MM.1S (cell line): ENCODE measurements around the gene ARHGEF12.

Source experiments
- DNase-seq: peaks from one replicate; pipeline ENCODE4 v3.0.0-alpha.2; 2015
- H2AFZ ChIP-seq: fragments of 300-600 bp; sonication (generic); 2 replicates; pipeline ENCODE4 v1.6.0; 2016; ENCODE audit warnings: antibody characterized with exemption, low read length
- H3F3A ChIP-seq: fragments of 300-600 bp; sonication (generic); 2 replicates; pipeline ENCODE4 v1.6.1; 2016; ENCODE audit warnings: mild to moderate bottlenecking, antibody characterized with exemption, low read length, moderate library complexity, mixed read lengths; ENCODE audit not compliant: insufficient read depth
- H3K27ac ChIP-seq: fragments of 300-600 bp; sonication (generic); 2 replicates; pipeline ENCODE4 v1.5.1; 2016; ENCODE audit warnings: mild to moderate bottlenecking, low read length
- H3K27me3 ChIP-seq: fragments of 300-600 bp; sonication (generic); replicated peaks from 2 replicates; pipeline ENCODE4 v1.6.0; 2016; ENCODE audit warnings: low read length; ENCODE audit not compliant: insufficient read depth
- H3K36me3 ChIP-seq: fragments of 300-600 bp; sonication (generic); replicated peaks from 2 replicates; pipeline ENCODE4 v1.6.1; 2016; ENCODE audit warnings: mild to moderate bottlenecking, low read length, mixed read lengths; ENCODE audit not compliant: insufficient read depth
- H3K4me1 ChIP-seq: fragments of 300-600 bp; sonication (generic); 2 replicates; pipeline ENCODE4 v1.6.1; 2016; ENCODE audit warnings: low read length, mixed read lengths
- H3K4me2 ChIP-seq: fragments of 300-600 bp; sonication (generic); 2 replicates; pipeline ENCODE4 v1.6.0; 2016; ENCODE audit warnings: low read depth, low read length
- H3K4me3 ChIP-seq: fragments of 300-600 bp; sonication (generic); 2 replicates; pipeline ENCODE4 v1.5.1; 2016; ENCODE audit warnings: low read length, mixed read lengths
- H3K79me2 ChIP-seq: fragments of 300-600 bp; sonication (generic); 2 replicates; pipeline ENCODE4 v1.6.1; 2016; ENCODE audit warnings: mixed run types, low read length, mixed read lengths
- H3K9ac ChIP-seq: fragments of 300-600 bp; sonication (generic); 2 replicates; pipeline ENCODE4 v1.6.1; 2016; ENCODE audit warnings: low read length, mixed read lengths
- H3K9me2 ChIP-seq: fragments of 300-600 bp; sonication (generic); replicated peaks from 2 replicates; pipeline ENCODE4 v1.6.1; 2016; ENCODE audit warnings: mild to moderate bottlenecking, low read length, mixed read lengths; ENCODE audit not compliant: insufficient read depth
- H3K9me3 ChIP-seq: fragments of 300-600 bp; sonication (generic); replicated peaks from 2 replicates; pipeline ENCODE4 v1.6.1; 2016; ENCODE audit warnings: mild to moderate bottlenecking, low read length, mixed read lengths; ENCODE audit not compliant: insufficient read depth
- H4K20me1 ChIP-seq: fragments of 300-600 bp; sonication (generic); 2 replicates; pipeline ENCODE4 v1.6.1; 2016; ENCODE audit warnings: mild to moderate bottlenecking, low read length, moderate library complexity, mixed read lengths; ENCODE audit not compliant: insufficient read depth
- CTCF ChIP-seq: fragments of 300-600 bp; sonication (generic); IDR thresholded peaks from 2 replicates; pipeline ENCODE4 v1.5.1; 2016; ENCODE audit warnings: antibody characterized with exemption, low read length, mixed read lengths
- EZH2 ChIP-seq: fragments of 300-600 bp; sonication (generic); optimal IDR thresholded peaks from 2 replicates; pipeline ENCODE3; 2017; ENCODE audit warnings: low read depth, mild to moderate bottlenecking, antibody characterized with exemption, low read length, mixed read lengths
- EZH2phosphoT487 ChIP-seq: fragments of 300-600 bp; sonication (generic); IDR thresholded peaks from 2 replicates; pipeline ENCODE4 v1.6.1; 2018; ENCODE audit warnings: antibody characterized with exemption, low read length

ARHGEF12 gene

DNA sequence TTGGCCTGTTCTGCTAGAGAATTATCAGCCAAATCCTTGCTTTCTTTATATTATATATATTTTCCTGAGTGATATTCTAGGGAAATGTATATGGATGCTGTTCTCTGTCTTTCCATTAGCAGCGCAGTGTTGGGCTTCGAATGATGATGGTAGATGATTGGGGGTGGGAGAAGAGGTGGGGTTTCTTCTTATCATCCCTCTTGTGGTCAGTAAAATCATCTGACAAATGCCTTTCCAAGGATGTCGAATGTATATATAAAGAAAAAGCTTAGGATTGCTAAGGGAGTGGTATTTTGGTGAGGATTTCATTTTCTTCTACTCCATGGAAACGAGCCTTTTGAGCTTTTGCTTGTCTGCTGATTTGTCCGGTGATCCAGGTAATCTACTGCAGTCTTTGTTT lies 48.9 kb downstream of the ARHGEF12 start:
- H3K4me1 ChIP-seq: peaks cover 3% of the 10 kb centered on the region; the same call in 1 of the 2 replicates
- H3K4me3 ChIP-seq: no peak overlapping the region
- H3K9me3 ChIP-seq: no peaks in the 10 kb centered on the region
- H3F3A ChIP-seq: no peaks in the 10 kb centered on the region
- peaks cover 50% of the 10 kb centered on the region for H4K20me1 ChIP-seq
- no peak overlapping the region for H3K9ac ChIP-seq
- H2AFZ ChIP-seq: no peak overlapping the region
- no peak for DNase-seq
- no peak overlapping the region for H3K27ac ChIP-seq
- H3K4me2 ChIP-seq: no peak overlapping the region
- peaks cover 100% of the 10 kb centered on the region for H3K79me2 ChIP-seq
- no peaks in the 10 kb centered on the region for H3K27me3 ChIP-seq
- TF ChIP-seq CTCF (no peak), EZH2phosphoT487 (no peak), EZH2 (no peak)
- no peaks in the 10 kb centered on the region for H3K36me3 ChIP-seq
- H3K9me2 ChIP-seq: no peaks in the 10 kb centered on the region

GRCh38 chr11:120385655-120386054 lies 49.4 kb downstream of the ARHGEF12 start:
- no peak overlapping the region for H3K27ac ChIP-seq
- H3K4me1 ChIP-seq: no peaks in the 10 kb centered on the region
- H3K27me3 ChIP-seq: no peaks in the 10 kb centered on the region
- no peak overlapping the region for H3K4me2 ChIP-seq
- H4K20me1 ChIP-seq: peaks cover 50% of the 10 kb centered on the region
- no peak overlapping the region for H3K9ac ChIP-seq
- H3F3A ChIP-seq: no peaks in the 10 kb centered on the region
- H2AFZ ChIP-seq: no peak overlapping the region
- H3K9me3 ChIP-seq: no peaks in the 10 kb centered on the region
- no peak overlapping the region for H3K4me3 ChIP-seq
- no peak for TF ChIP-seq EZH2
- no peak for TF ChIP-seq CTCF
- TF ChIP-seq EZH2phosphoT487: no peak
- H3K9me2 ChIP-seq: no peaks in the 10 kb centered on the region
- peaks cover 100% of the 10 kb centered on the region for H3K79me2 ChIP-seq
- DNase-seq: no peak
- no peaks in the 10 kb centered on the region for H3K36me3 ChIP-seq

- Histone ChIP-seq H3K4me3 (no peak overlapping the region), H2AFZ (no peak overlapping the region), H3K79me2 (peaks cover 100% of the 10 kb centered on the region), H3K9me3 (no peaks in the 10 kb centered on the region), H3K27me3 (no peaks in the 10 kb centered on the region), H3K9ac (no peak overlapping the region), H3K36me3 (no peaks in the 10 kb centered on the region), H4K20me1 (peaks cover 49% of the 10 kb centered on the region), H3K9me2 (no peaks in the 10 kb centered on the region), H3F3A (no peaks in the 10 kb centered on the region), H3K27ac (no peak overlapping the region), H3K4me1 (no peaks in the 10 kb centered on the region), H3K4me2 (no peak overlapping the region)
- TF ChIP-seq CTCF (no peak), EZH2 (no peak)
- no peak for DNase-seq
Measured at GRCh38 chr11:120386318-120386717, 50.1 kb downstream of the ARHGEF12 start.
